HG03175 (cell line): Measurements from ENCODE around the gene ACSL1.
"Not testable (repeated sequence)": the region's sequence is repeated elsewhere in the genome, so short reads cannot be mapped to it uniquely, and the experiment has no call there.

Experiments used
- ATAC-seq: cut with Tn5 transposase; IDR thresholded peaks from one replicate; pipeline ENCODE4 v1.9.1; 2021; ENCODE audit warnings: mild to moderate bottlenecking, moderate library complexity; ENCODE audit not compliant: unreplicated experiment

ACSL1 gene

DNA sequence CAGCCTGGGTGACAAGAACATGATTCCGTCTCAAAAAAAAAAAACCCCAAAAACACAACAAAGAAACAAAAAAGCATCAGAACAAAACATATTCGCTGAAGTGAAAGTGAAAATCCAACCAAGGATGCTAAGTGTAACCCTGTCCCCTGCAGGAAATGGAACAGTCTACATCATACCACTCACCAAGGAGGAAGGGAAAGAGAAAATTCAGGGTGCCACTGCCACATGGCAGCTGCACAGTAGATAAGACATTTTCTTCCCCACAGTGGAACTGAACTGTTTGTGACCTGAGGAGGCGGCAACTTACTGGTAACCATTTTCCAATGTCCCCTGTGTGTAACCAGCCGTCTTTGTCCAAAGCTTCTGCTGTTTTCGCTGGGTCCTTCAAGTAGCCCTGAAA is 63.7 kb downstream of the ACSL1 start:
- ATAC-seq, result peak; percentile 92

DNA sequence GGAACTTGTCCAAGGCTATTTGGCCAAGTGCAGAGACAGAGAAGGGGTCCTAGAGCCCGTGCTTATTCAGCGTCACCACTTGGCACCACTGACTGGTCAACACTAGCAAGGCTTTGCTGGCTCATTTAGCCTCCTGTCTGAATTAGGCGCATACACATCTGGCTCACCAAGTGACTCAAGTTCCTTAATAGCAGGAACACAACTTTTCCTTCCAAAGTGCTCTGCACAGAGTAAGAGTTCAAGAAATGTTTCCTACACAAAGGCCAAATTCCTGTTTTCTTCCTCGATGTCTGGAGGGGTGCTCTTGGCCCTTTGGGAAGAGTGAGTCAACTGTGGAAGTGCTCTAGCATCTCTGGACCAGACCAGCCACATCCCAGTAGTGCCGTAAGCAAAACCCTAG is 65.1 kb downstream of the ACSL1 start:
- no peak for ATAC-seq

DNA sequence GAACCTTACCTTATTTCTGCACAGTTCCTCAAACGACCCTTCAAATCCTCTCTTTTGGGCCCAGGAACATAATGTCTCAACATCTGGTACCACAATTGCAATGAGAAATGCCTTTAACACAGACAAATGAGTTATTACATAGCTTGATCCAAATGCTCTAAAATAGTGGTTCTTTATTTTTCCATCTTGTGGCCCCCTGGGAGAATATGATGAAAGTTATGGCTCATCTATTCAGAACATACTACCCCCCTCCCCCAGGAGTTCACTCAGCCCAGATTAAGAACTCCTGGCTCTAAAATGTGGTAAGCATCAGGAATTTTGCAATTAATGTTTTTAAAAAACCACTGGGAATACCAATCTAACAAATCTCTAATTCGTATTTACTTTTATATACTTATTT is 68.0 kb downstream of the ACSL1 start:
- ATAC-seq, result no peak

DNA sequence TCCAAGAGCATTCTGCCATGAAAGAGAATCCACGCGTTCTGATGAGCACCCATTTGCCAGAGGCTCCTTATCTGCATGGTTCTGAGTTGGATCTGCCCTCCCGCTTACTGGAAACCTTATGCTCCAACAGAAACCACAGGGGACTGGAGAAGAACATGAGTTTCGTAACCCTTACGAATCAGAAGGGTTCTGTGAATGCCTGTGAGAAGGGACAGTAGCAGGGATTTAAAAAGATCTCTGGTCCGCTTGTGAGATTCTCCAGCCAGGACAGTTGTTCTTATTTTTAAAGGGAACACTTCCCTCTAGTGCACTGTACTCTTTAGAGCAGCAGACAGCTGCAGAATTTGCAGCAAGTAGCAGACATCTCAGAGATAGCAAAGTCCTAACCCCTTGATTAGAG is 69.4 kb downstream of the ACSL1 start:
- no peak for ATAC-seq

DNA sequence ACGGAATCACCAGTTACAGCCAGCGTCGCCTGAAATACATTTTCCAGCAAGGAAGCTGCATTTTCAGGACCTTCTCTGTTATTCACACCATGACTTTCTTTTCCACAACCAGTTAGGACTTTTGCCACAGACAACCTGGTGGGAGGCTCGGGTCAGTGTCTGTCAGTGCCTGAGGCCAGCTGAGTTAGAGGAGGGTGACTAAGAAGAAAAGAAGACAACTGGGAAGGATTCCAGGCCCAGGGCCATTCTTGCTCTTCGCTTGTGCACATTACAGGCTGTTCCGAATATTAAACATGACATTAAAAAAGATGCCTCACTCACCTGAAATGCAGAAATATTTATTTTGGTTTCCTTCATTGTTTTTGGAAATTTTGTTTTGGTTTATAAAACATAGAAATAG is 70.5 kb downstream of the ACSL1 start:
- ATAC-seq, result no peak

DNA sequence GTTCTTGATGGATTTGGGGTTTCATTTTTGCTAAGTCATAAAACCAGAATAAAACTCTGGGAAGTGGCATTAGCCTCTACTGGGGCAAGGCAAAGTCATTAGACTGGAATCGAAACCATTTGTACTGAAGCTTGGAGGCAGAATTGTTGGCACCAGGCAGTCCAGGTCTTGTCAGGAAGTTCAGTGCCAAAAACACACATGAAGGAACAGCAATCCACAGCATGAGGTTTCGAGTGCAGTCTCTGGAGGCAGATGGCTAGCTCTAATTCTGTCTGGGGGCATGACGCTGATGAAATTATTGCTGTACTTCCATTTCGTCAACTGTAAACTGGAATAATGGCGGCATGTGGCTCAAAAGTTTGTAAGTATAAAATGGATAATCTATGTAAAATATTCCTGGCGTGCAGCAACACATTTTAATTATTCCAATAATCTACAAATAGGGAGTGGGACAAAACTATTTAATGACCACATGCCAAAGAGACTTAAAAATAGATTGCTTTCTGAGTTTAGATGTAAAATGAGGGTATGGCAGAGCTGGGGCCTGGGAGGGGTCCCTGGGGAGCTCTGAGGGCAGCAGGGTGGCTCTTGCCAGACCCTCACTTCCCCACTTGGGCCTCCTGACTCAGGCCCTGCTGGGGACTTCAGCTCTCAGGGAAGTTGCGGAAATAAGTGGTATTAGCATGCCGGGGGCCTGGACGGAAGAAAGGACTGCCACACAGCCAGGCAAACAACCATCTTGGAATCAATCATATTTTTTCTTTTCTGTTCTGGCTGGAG is 73.1 kb downstream of the ACSL1 start:
- ATAC-seq, result no peak

DNA sequence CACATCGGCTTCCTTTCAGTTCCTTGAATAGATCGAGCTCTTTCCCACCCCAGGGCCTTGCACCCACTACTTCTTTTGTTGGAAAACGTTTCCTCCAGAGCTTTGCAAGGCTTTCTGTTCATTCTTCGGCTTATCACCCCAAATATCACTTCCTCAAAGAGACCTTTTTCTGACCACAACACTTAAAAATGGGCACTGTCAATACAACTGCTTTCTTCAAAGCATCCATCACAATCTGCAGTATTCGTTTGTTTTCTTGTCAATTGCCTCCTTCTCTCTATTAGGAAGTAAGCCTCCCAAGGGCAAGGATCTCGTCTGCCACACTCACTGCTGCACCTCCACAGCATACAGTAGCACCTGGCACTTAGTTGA is 74.2 kb downstream of the ACSL1 start:
- ATAC-seq, result no peak

DNA sequence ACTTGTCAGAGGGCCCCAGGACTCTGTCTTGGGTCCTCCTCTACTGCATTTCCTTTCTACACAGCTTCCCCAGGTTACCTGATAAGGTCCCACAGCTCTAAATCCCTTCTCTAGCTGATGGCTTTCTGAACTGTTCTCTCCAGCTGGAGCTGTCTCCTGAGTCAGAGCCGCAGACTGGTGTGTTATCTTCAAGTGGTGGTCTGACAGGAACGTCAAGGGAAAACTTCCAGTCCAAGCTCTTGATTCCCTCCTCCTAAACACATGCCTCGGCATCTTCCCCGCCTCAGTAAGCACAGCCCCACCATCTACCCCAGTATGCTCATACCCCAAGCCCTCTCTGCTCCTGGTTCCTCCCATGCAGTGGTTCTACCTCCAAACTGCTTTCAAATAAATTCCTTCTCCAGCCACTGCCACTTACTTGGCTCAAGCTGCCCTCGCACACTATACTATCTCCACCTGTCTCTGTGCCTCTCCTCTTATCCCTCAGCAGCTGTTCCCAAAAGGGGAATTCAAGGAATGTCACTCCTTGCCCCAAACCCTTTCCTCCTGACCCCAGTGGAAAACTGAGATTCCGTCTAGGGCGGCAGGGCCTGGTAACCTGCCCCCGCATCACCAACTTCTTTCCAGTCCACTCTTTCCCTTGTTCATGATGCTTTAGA is 74.7 kb downstream of the ACSL1 start:
- ATAC-seq, result no peak

DNA sequence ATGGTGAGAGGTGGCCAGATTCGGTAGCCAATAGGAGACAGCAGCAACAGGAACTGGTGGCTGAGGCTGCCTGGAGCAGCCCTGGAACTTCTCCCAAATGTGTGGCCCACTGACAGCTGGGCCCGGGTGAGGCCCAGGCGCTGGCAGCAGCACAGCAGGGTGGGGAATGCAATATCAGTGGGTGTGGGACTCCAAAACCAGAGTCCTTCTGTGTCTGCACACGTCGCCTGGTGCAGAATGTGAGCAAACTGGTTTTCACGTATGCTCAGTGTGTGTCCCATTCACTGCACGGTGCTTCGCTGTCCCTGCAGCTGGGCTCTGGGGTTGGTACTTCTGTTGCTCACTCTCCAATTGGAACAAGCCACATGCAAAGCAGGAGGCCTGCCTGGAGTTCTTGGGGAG is 77.5 kb downstream of the ACSL1 start:
- no peak for ATAC-seq

DNA sequence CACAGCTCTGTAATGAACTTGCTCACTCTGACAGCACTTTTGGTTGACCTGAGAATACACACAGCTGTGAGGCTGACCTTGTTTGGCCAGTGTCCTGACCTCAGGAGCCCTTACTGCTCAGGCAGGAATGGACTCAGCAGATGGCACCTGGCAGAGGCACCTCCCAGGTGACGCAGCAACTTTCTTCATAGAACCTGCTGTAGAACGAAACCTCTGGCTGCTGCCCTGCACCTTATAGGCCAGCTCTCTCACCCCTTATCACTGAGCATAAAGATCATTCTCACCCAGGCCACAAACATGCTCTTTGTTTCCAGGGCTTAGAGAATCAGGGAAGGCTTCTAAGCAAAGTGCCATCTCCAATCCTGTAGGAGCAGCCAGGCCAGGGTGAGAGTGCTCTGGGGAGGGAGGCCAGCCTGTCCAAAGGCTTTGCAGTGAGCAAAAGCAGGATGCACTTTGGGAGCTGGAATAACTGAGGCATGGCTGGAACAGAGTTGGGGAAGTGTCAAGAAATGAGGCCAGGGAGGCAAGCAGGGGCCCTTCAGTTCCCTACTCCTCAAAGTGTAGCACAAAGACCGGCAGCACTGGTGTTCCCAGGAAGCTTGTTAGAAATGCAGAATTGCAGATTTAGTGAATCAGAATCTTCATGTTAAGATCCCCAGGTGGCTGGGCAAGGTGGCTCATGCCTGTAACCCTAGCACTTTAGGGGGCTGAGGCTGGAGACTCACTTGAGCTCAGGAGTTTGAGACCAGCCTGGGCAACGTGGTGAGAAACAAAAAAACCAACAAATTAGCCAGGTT is 78.5 kb downstream of the ACSL1 start:
- ATAC-seq, result no peak

DNA sequence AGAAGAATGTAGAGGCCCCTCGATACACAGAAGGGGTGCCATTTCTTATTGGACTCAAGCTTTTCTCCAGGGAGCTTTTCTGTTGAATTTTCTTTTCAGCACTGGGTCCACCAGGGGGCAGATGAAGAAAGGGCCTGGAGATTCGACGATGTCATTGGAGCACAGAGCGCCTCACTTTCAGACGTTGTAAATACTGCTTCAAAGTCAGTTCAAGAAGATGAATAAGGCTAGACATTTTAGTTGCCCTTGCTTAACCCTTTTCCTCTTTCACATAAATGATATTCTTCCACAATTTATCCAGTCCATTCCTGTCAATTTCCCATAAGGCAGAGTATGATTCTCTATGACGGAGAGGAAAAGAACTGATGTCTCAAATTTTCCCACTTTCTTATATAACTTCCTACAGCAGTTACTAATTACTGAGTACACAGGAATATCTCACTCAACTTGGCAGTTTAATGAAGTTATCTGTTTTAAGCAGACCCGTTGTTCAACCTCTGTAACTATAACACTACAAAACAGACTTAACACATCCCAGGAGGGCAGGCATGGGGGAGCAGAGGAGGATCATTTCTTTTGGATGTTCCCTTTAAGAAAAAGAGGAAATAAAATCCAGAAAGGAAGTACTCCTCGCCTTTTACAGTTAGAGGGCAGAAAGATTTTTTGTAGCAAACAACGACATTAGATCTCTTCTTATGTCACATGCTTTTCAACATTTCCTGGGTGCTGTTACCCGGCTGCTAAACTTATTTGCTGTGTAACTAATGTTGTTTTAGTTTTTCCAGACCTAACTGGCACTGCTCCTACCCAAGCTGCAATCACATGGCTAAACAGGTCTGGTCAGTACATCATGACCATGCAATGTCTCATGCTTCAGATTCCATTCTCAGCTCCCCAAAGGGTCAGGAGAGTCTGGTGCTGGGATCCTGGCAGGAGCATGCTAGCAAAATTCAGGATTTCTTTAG is 79.7 kb downstream of the ACSL1 start:
- ATAC-seq, result peak; percentile 79

DNA sequence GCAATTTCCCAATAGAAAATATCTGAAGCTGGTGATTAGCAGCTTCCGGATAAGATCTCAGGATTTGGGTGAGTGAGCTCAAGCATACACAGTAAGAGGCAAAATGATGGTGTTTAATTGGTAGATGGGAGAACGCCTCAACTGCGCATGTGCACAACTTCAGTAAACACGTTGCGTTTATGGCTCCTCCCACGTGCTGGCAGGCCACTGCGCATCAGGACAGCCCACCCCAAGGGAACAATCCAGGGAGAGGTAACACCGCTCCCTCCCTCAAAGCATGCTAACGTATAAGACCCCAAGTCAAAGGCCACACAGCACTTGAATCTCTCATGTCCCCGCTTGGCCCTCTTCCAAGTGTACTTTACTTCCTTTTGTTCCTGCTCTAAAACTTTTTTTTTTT is 81.5 kb downstream of the ACSL1 start:
- no peak for ATAC-seq

DNA sequence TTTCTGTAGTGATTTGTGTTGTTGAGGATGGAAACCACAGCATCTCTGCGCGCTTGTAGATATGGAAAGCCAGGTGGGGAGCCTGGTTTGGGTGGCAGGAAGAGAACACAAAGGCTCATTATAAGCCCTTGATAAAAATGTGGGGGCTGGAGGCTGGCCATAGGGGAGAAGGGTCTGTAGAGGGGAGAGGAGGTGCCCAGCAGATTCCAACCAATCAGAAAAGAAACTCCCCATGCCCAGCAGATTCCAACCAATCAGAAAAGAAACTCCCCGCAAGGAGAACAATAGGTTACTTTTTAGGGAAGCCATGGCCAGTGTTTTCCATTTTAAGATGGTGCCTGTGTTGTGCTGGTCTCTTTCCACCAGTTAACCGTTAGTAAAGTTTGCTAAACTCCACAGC is 82.1 kb downstream of the ACSL1 start:
- no peak for ATAC-seq

DNA sequence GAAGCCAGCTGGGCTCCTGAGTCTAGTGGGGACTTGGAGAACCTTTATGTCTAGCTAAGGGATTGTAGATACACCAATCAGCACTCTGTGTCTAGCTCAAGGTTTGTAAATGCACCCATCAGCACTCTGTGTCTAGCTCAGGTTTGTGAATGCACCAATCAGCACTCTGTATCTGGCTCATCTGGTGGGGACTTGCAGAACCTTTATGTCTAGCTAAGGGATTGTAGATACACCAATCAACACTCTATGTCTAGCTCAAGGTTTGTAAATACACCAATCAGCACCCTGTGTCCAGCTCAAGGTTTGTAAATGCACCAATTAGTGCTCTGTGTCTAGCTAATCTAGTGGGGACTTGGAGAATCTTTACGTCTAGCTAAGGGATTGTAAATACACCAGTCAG is 84.1 kb downstream of the ACSL1 start:
- ATAC-seq, result not testable (repeated sequence)

DNA sequence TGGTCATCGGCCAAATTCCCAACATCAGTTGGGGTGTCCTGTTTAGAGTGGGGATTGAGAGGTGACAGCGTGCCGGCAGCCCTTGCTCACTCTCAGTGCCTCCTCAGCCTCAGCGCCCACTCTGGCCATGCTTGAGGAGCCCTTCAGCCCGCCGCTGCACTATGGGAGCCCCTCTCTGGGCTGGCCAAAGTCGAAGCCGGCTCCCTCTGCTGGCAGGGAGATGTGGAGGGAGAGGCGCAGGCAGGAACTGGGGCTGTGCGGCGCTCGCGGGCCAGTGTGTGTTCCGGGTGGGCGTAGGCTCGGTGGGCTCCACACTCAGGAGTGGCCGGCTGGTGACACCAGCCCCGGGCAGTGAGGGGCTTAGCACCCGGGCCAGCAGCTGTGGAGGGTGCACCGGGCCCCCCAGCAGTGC is 84.8 kb downstream of the ACSL1 start:
- ATAC-seq, result no peak

DNA sequence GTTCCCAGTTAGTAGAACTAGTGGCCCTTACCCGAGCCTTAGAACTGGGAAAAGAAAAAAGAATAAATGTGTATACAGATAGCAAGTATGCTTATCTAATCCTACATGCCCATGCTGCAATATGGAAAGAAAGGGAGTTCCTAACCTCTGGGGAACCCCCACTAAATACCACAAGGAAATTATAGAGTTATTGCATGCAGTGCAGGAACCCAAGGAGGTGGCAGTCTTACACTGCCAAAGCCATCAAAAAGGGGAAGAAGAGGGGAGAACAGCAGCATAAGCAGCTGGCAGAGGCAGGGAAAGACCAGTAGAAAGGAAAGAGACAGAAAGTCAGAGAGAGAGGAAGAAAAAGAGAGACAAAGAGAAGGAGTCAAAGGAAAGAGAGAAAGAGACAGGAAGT is 86.2 kb downstream of the ACSL1 start:
- ATAC-seq, result not testable (repeated sequence)

DNA sequence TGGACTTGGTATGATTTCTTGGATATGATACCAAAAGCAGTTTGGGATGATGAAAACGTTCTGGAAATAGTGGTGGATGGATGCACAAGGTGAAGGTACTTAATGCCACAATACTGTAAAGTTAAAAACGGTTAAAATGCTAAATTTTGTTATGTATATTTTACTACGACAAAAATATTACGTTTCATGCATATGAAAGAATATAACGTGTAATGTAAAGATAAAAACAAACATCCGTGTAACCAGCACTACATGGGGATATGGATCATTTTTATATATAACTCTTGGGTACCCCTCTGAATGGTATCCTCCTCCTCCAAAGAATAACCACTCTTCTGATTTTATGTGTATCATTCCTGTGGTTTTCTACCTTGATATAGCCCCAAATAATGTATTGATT is 91.0 kb downstream of the ACSL1 start:
- ATAC-seq, result no peak

DNA sequence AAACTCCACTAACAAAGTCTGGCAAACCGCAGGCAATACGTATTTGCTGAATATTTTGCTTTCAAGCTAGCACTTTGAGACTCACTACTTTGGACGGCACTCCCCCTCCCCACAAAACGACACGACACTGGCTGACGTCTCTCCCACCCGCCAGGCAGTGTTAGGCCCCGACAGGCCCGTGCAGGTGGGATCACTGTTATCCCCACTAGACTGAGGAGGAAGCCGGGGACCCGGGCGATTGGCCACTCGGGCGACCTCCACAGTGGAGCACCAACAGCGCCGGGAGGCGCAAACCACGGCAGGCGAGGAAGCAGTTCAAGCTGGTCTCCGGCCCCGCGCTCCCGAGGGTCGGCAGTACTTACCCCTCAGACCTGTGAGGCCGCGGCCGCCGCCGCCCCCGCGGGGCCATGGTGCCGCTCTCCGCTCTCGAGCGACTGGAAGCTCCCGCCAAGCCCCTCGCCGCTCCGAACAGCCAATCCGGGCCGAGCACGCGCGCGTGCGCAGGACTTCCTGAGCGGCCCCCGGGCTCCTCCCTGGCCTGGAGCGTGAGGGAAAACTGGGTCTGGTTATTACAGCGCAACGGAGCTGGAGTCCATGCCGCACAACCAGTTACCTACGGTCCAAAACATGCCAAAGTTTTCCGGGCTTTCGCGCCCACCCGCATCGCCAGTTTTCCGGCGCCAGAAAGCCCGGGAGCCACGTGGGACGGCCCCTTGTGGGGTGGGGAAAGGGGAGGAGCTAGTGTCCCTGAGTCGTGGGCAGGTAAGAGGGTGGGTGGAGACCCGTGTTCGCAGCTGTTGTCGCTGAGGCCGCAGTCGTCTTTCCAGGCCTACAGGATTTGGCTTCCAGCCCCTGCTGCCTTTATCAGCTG is 91.9 kb downstream of the ACSL1 start, which contains the start of gene CENPU:
Gene CENPU (minus strand): TSS at position 443 of the 871 bp plus-strand sequence. CDS start 34 bp downstream, at position 409.
- ATAC-seq, result peak; percentile 93

DNA sequence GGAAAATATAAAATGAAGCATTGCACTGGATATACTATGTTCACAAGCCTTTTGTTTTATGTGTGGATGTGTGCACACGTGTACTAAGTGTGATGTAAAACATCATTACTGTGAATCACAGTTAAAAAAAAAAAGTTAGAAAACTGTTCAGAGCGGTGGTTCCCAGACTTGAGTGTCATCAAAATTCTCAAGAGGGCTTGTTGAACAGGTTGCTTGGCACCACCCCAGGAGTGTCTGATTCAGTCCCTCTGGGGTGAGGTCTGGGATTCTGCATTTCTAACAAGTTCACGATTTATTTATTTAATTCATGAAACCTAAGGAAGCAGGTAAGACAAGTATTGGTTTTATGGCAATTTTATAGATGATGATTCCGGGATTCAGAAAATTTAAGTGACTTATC is 93.6 kb downstream of the ACSL1 start:
- ATAC-seq, result no peak

DNA sequence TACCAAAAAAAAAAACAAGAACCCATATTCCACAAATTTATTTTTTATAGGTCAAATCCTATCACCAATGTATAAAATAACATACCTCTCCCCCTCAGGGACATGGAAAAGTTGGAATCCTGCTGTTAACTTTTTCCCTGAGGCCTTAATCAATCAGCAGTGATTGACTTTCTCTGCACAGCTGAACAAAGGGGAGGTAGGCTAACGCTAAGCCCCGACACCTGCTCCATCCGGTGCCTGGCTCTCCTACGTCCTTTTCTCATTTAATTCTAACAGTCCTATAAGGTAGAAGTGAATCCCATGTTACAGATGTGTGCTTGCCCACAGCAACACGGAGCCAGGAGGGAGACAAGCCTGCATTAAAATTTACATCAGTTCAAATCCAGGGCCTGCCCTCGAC is 94.7 kb downstream of the ACSL1 start:
- no peak for ATAC-seq
